K562 (cell line): ENCODE measurements around the gene KCNC3. TPM values are rescaled to one million over a fixed set of nuclear protein-coding genes. Genes with fewer than 3 reads are reported as not detected.

Experiments
- ATF6 ChIP-seq: sonication (generic); formaldehyde crosslinking; IDR thresholded peaks from 2 replicates; pipeline ENCODE4 v1.4.0; 2020; ENCODE audit warnings: mild to moderate bottlenecking, missing genetic modification reagents
- E2F8 ChIP-seq: fragments of 450-650 bp; IDR thresholded peaks from 2 replicates; pipeline ENCODE4 v1.7.1; 2018; ENCODE audit warnings: mild to moderate bottlenecking, low read depth; ENCODE audit not compliant: partially characterized antibody
- HMGN3 ChIP-seq: IDR thresholded peaks from 2 replicates; pipeline ENCODE4 v1.6.1; 2011; ENCODE audit warnings: borderline replicate concordance, low read depth, mild to moderate bottlenecking, mixed read lengths, low read length; ENCODE audit not compliant: insufficient read length; ENCODE audit errors: extremely low read depth
- RERE ChIP-seq: sonication (generic); formaldehyde crosslinking; IDR thresholded peaks from 2 replicates; pipeline ENCODE4 v1.8.0; 2023; ENCODE audit warnings: missing genetic modification reagents, mild to moderate bottlenecking, borderline replicate concordance
- RFX5 ChIP-seq: IDR thresholded peaks from 2 replicates; pipeline ENCODE4 v1.6.1; 2011; ENCODE audit warnings: low read depth, mild to moderate bottlenecking, improper control_type of control experiment, low read length
- polyA plus RNA-seq, 8 experiments: library from polyadenylated mRNA; depleted of rRNA in 4 of 8; stranded (reverse) in 5 of 8; unstranded in 3 of 8; fragments of >200 nt; fragmentation: Nextera tagmentation in 2 of 8; fragmentation: Illumina TruSeq in 1 of 8; extraction: Ambion mirVana in 2 of 8; extraction: Trizol in 1 of 8; gene quantifications; 2 replicates each; pipeline versions ENCODE4 v1.2.1 to v1.2.3, GENCODE V29; 2011 to 2014; ENCODE audit warnings: inconsistent platforms in 1 of 8, missing spikeins in 1 of 8
- total RNA-seq, 7 experiments: library from RNA; depleted of rRNA in 6 of 7; stranded (reverse); fragments of >200 nt in 6 of 7; fragmentation: Illumina TruSeq in 2 of 7; extraction: Trizol in 2 of 7; gene quantifications; 2 replicates each; pipeline versions ENCODE4 v1.2.1 to v1.2.3, GENCODE V29; 2011 to 2021; ENCODE audit warnings: low replicate concordance in 1 of 7

Gene KCNC3
- total and polyA plus RNA-seq, 9 of the 15 experiments (the other 6 are each of a cell fraction or from before 2014, with no cell fraction given): 0.03 to 26.2 (median 2.0) TPM

GRCh38 chr19:50329146-50329925, at the start of gene KCNC3 (continued):
- TF ChIP-seq RERE (CRISPR knock-in tag) (no peak), ATF6 (CRISPR knock-in tag) (no peak), E2F8 (peak; percentile 92), HMGN3 (no peak), RFX5 (no peak)
